K562 (cell line): ENCODE measurements around the gene GOLGA5. TPM values are rescaled to one million over a fixed set of nuclear protein-coding genes. Genes with fewer than 3 reads are reported as not detected.

Experiments
- BACH1 ChIP-seq: fragments of 200-800 bp; sonication (Bioruptor generic); IDR thresholded peaks from 2 replicates; pipeline ENCODE4 v1.6.1; 2016; ENCODE audit warnings: missing genetic modification characterization, missing compliant biosample characterization
- BHLHE40 ChIP-seq: IDR thresholded peaks from 2 replicates; pipeline ENCODE4 v1.6.1; 2011; ENCODE audit warnings: low read length, improper control_type of control experiment
- CHD1 ChIP-seq: fragments of 200-600 bp; sonication (generic); IDR thresholded peaks from one replicate; pipeline ENCODE4 v1.6.1; 2012; ENCODE audit warnings: mild to moderate bottlenecking, moderate library complexity, low read length, inconsistent platforms
- CREB3L1 ChIP-seq: fragments of 450-650 bp; IDR thresholded peaks from 2 replicates; pipeline ENCODE4 v1.6.1; 2014; ENCODE audit warnings: low read depth, mild to moderate bottlenecking, moderate library complexity, borderline replicate concordance
- DLX4 ChIP-seq: fragments of 250-450 bp; sonication (Bioruptor Pico); IDR thresholded peaks from 2 replicates; pipeline ENCODE4 v1.6.1; 2021; ENCODE audit warnings: mild to moderate bottlenecking
- HDAC6 ChIP-seq: IDR thresholded peaks from 2 replicates; pipeline ENCODE4 v1.6.1; 2012; ENCODE audit warnings: low read depth, mild to moderate bottlenecking, control low read depth, inconsistent platforms, low read length, moderate library complexity
- HNRNPLL ChIP-seq: fragments of 200-400 bp; formaldehyde crosslinking; IDR thresholded peaks from 2 replicates; pipeline ENCODE4 v1.6.1; 2017; ENCODE audit warnings: low read length, low read depth, mild to moderate bottlenecking; ENCODE audit not compliant: poor library complexity, severe bottlenecking
- KDM2B ChIP-seq: fragments of 250-450 bp; sonication (Bioruptor Pico); IDR thresholded peaks from 2 replicates; pipeline ENCODE4 v1.8.0; 2021; ENCODE audit warnings: mild to moderate bottlenecking, moderate library complexity
- RFX7 ChIP-seq: fragments of 250-450 bp; sonication (Bioruptor Pico); IDR thresholded peaks from 2 replicates; pipeline ENCODE4 v1.5.1; 2021; ENCODE audit warnings: mild to moderate bottlenecking
- STAT6 ChIP-seq: sonication (generic); formaldehyde crosslinking; IDR thresholded peaks from 2 replicates; pipeline ENCODE4 v1.8.1; 2023; ENCODE audit warnings: mild to moderate bottlenecking, missing genetic modification reagents
- UBTF ChIP-seq, 2 experiments: IDR thresholded peaks; 2 replicates each; pipeline ENCODE4 v1.6.1; 2012; ENCODE audit warnings: improper control_type of control experiment in 2 of 2, low read depth in 2 of 2, low read length in 2 of 2, borderline replicate concordance in 1 of 2
- ZNF407 ChIP-seq: fragments of 450-650 bp; IDR thresholded peaks from 2 replicates; pipeline ENCODE4 v1.6.1; 2016; ENCODE audit warnings: low read depth
- polyA plus RNA-seq, 8 experiments: library from polyadenylated mRNA; depleted of rRNA in 4 of 8; stranded (reverse) in 5 of 8; unstranded in 3 of 8; fragments of >200 nt; fragmentation: Nextera tagmentation in 2 of 8; fragmentation: Illumina TruSeq in 1 of 8; extraction: Ambion mirVana in 2 of 8; extraction: Trizol in 1 of 8; gene quantifications; 2 replicates each; pipeline versions ENCODE4 v1.2.1 to v1.2.3, GENCODE V29; 2011 to 2014; ENCODE audit warnings: inconsistent platforms in 1 of 8, missing spikeins in 1 of 8
- total RNA-seq, 7 experiments: library from RNA; depleted of rRNA in 6 of 7; stranded (reverse); fragments of >200 nt in 6 of 7; fragmentation: Illumina TruSeq in 2 of 7; extraction: Trizol in 2 of 7; gene quantifications; 2 replicates each; pipeline versions ENCODE4 v1.2.1 to v1.2.3, GENCODE V29; 2011 to 2021; ENCODE audit warnings: low replicate concordance in 1 of 7

The GOLGA5 gene
- total and polyA plus RNA-seq, 9 of the 15 experiments (the other 6 are each of a cell fraction or from before 2014, with no cell fraction given), result 5.7 to 19.6 (median 12.7) TPM

GRCh38 chr14:92880351-92880750, 86.2 kb downstream of the GOLGA5 start (continued):
- TF ChIP-seq STAT6, result no peak
- no peak for TF ChIP-seq BACH1 (tag)
- TF ChIP-seq DLX4 (CRISPR knock-in tag), result no peak
- no peak for TF ChIP-seq HDAC6
- TF ChIP-seq KDM2B, result no peak
- TF ChIP-seq BHLHE40, result no peak
- no peak for TF ChIP-seq CHD1
- no peak for TF ChIP-seq HNRNPLL
- TF ChIP-seq UBTF (IDR thresholded peaks at IDR 0.05; ENCODE audit: borderline replicate concordance in 1 of 2, low read depth in 2 of 2, low read length in 2 of 2), result no peak
- no peak for TF ChIP-seq CREB3L1
- no peak for TF ChIP-seq ZNF407
- TF ChIP-seq RFX7, result no peak
